ENCODE data around the gene FBXL13. TPM values are rescaled to one million over a fixed set of nuclear protein-coding genes. Genes with fewer than 3 reads are reported as not detected.

The FBXL13 gene
- polyA plus RNA-seq, 1 donor from 2014 or later: 0.57 TPM

DNA sequence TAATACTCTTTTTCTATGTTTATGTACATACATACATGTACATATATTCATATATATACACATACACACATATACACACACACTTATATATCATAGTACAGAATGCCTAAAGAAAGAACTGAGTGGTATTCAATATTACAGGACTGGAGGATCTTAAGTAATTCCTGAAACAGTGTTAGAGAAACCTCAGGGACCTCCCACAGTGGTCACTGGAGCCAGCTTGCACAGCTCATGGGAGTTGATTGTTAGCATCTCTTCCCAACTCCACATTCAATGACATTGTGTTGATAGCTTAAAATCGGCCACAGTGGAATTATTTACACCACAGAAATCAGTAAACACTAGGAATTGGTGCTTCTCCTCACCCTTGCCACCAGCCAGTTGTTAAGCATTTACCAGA is 155.8 kb downstream of the FBXL13 start:
- H3K36me3 ChIP-seq (ENCODE audit: insufficient read depth, low read length): no peaks in the 10 kb centered on the region
- H3K9me2 ChIP-seq (ENCODE audit: insufficient read depth, low read length): no peaks in the 10 kb centered on the region
- H3K27me3 ChIP-seq (ENCODE audit: insufficient read depth, low read depth, low read length): no peaks in the 10 kb centered on the region
- no peak overlapping the region for H2AFZ ChIP-seq (ENCODE audit: low read depth, low read length)
- H3K4me3 ChIP-seq (ENCODE audit: low read length): no peak overlapping the region
- H3K27ac ChIP-seq (ENCODE audit: low read length): no peak overlapping the region
- TF ChIP-seq, protein P1, sequence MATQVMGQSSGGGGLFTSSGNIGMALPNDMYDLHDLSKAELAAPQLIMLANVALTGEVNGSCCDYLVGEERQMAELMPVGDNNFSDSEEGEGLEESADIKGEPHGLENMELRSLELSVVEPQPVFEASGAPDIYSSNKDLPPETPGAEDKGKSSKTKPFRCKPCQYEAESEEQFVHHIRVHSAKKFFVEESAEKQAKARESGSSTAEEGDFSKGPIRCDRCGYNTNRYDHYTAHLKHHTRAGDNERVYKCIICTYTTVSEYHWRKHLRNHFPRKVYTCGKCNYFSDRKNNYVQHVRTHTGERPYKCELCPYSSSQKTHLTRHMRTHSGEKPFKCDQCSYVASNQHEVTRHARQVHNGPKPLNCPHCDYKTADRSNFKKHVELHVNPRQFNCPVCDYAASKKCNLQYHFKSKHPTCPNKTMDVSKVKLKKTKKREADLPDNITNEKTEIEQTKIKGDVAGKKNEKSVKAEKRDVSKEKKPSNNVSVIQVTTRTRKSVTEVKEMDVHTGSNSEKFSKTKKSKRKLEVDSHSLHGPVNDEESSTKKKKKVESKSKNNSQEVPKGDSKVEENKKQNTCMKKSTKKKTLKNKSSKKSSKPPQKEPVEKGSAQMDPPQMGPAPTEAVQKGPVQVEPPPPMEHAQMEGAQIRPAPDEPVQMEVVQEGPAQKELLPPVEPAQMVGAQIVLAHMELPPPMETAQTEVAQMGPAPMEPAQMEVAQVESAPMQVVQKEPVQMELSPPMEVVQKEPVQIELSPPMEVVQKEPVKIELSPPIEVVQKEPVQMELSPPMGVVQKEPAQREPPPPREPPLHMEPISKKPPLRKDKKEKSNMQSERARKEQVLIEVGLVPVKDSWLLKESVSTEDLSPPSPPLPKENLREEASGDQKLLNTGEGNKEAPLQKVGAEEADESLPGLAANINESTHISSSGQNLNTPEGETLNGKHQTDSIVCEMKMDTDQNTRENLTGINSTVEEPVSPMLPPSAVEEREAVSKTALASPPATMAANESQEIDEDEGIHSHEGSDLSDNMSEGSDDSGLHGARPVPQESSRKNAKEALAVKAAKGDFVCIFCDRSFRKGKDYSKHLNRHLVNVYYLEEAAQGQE (IDR thresholded peaks at IDR 0.05; ENCODE audit: borderline replicate concordance): no peak
- TF ChIP-seq POLR2AphosphoS5 (IDR thresholded peaks at IDR 0.05): no peak
- no peak for TF ChIP-seq TAF1 (IDR thresholded peaks at IDR 0.05; ENCODE audit: low read depth)
- TF ChIP-seq, protein P2, sequence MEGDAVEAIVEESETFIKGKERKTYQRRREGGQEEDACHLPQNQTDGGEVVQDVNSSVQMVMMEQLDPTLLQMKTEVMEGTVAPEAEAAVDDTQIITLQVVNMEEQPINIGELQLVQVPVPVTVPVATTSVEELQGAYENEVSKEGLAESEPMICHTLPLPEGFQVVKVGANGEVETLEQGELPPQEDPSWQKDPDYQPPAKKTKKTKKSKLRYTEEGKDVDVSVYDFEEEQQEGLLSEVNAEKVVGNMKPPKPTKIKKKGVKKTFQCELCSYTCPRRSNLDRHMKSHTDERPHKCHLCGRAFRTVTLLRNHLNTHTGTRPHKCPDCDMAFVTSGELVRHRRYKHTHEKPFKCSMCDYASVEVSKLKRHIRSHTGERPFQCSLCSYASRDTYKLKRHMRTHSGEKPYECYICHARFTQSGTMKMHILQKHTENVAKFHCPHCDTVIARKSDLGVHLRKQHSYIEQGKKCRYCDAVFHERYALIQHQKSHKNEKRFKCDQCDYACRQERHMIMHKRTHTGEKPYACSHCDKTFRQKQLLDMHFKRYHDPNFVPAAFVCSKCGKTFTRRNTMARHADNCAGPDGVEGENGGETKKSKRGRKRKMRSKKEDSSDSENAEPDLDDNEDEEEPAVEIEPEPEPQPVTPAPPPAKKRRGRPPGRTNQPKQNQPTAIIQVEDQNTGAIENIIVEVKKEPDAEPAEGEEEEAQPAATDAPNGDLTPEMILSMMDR (IDR thresholded peaks at IDR 0.05; ENCODE audit: poor library complexity, severe bottlenecking): no peak
- TF ChIP-seq SMC3 (conservative IDR thresholded peaks at IDR 0.05; ENCODE audit: poor library complexity): no peak
- TF ChIP-seq EZH2 (IDR thresholded peaks at IDR 0.05; ENCODE audit: borderline replicate concordance, insufficient read depth, low read length, poor library complexity, severe bottlenecking): no peak
- no peak for TF ChIP-seq RAD21 (conservative IDR thresholded peaks at IDR 0.05)
- no peak for TF ChIP-seq MXI1 (conservative IDR thresholded peaks at IDR 0.05; ENCODE audit: poor library complexity, severe bottlenecking)
- TF ChIP-seq EP300 (conservative IDR thresholded peaks at IDR 0.05; ENCODE audit: poor library complexity, severe bottlenecking): no peak
- H3K4me2 ChIP-seq (ENCODE audit: low read length): no peak overlapping the region
- no peaks in the 10 kb centered on the region for H3K9me3 ChIP-seq (ENCODE audit: low read length)
- no peak overlapping the region for H3K9ac ChIP-seq (ENCODE audit: low read length)
- H3F3A ChIP-seq (ENCODE audit: insufficient read depth, low read length, poor library complexity, severe bottlenecking): no peaks in the 10 kb centered on the region
- no peaks in the 10 kb centered on the region for H4K20me1 ChIP-seq (ENCODE audit: insufficient read depth)
- H3K79me2 ChIP-seq (replicated peaks; ENCODE audit: insufficient read depth, low read length): no peaks in the 10 kb centered on the region

- no peaks in the 10 kb centered on the region for H3K36me3 ChIP-seq (ENCODE audit: insufficient read depth, low read length)
- no peak overlapping the region for H3K4me3 ChIP-seq (ENCODE audit: low read length)
- H3K79me2 ChIP-seq (replicated peaks; ENCODE audit: insufficient read depth, low read length): no peaks in the 10 kb centered on the region
- no peaks in the 10 kb centered on the region for H4K20me1 ChIP-seq (ENCODE audit: insufficient read depth)
- H3K4me2 ChIP-seq (ENCODE audit: low read length): no peak overlapping the region
- no peak overlapping the region for H3K27ac ChIP-seq (ENCODE audit: low read length)
- no peak for TF ChIP-seq MXI1 (conservative IDR thresholded peaks at IDR 0.05; ENCODE audit: poor library complexity, severe bottlenecking)
- TF ChIP-seq EZH2 (IDR thresholded peaks at IDR 0.05; ENCODE audit: borderline replicate concordance, insufficient read depth, low read length, poor library complexity, severe bottlenecking): no peak
- no peak for TF ChIP-seq EP300 (conservative IDR thresholded peaks at IDR 0.05; ENCODE audit: poor library complexity, severe bottlenecking)
- no peaks in the 10 kb centered on the region for H3K27me3 ChIP-seq (ENCODE audit: insufficient read depth, low read depth, low read length)
- no peak overlapping the region for H3K9ac ChIP-seq (ENCODE audit: low read length)
- H3K9me3 ChIP-seq (ENCODE audit: low read length): no peaks in the 10 kb centered on the region
- no peak overlapping the region for H2AFZ ChIP-seq (ENCODE audit: low read depth, low read length)
- no peaks in the 10 kb centered on the region for H3K9me2 ChIP-seq (ENCODE audit: insufficient read depth, low read length)
- H3F3A ChIP-seq (ENCODE audit: insufficient read depth, low read length, poor library complexity, severe bottlenecking): no peaks in the 10 kb centered on the region
Observed at GRCh38 chr7:102917436-102918353, 156.9 kb downstream of the FBXL13 start.

Data from neural cell (in vitro differentiated cells).